ENCODE results near the gene F8A3.
"Not testable (repeated sequence)": the region's sequence is repeated elsewhere in the genome, so short reads cannot be mapped to it uniquely, and the experiment has no call there.

Gene F8A3

DNA sequence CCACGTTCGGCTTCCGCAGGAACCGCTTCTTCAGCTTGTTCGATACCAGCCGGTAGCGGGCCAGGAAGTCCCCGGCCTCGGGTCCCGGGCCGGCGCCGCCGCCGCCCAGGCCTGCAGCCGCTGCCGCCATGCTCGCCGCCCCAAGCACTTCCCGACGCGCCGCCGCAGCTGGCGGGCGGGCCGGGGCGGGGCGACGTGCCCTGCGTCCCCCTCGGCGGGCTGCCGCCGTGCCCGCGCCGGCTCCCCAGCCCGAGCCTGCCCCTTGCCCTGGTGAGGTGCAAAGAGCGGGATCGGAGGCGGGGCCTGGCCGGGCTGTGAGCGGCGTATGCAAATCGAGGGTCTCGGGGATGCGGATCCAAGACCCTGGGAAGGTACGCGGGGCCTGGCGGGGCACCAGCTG is at the start of gene F8A3:
TSS of gene F8A3 (minus strand) at position 150 of the 400 bp plus-strand sequence. CDS start at position 130, 20 bp downstream.
- not testable (repeated sequence) for H3K27ac ChIP-seq (ENCODE audit: low read length); H3K27me3 ChIP-seq (ENCODE audit: low read depth, low read length)

DNA sequence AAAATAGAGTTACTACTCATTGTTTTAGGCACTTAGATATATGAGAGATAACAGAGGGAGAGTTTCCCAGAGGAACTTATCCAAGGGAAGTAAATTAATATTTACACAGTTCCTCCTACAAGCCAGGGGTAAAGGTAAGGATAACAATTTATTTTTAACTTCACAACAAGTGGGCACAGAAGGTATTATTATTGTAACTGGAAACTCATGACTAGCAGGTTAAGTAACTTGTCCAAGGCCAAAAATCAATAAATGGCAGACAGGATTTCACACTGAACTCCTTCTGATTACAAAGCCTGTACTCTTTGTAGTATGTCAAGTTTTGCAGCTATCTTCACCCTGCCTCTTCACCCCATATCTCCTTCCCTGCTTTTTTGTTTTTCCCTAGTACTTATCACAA is 46.9 kb upstream of the F8A3 start:
- H3K4me1 ChIP-seq (ENCODE audit: control insufficient read depth in 1 of 2, insufficient read depth in 2 of 2, low read length in 2 of 2): no peaks in the 10 kb centered on the region
- H3K4me3 ChIP-seq (ENCODE audit: low read depth in 1 of 2, low read length in 2 of 2): no peak overlapping the region
- no peaks in the 10 kb centered on the region for H3K9me3 ChIP-seq (ENCODE audit: control insufficient read depth in 1 of 2, low read length in 2 of 2)
- H3K27me3 ChIP-seq (ENCODE audit: low read depth, low read length): no peaks in the 10 kb centered on the region
- no peak overlapping the region for H3K27ac ChIP-seq (ENCODE audit: low read length)
- peaks cover 0 to 9% of the 10 kb centered on the region in 2 donors for H3K36me3 ChIP-seq (ENCODE audit: control insufficient read depth in 1 of 2, insufficient read depth in 2 of 2, low read length in 2 of 2)

More for the DNA sequence above, at the start of gene F8A3:
- not testable (repeated sequence) for H3K9me3 ChIP-seq (ENCODE audit: control insufficient read depth in 1 of 2, low read length in 2 of 2); H3K36me3 ChIP-seq (ENCODE audit: control insufficient read depth in 1 of 2, insufficient read depth in 2 of 2, low read length in 2 of 2); H3K4me3 ChIP-seq (ENCODE audit: low read depth in 1 of 2, low read length in 2 of 2); H3K4me1 ChIP-seq (ENCODE audit: control insufficient read depth in 1 of 2, insufficient read depth in 2 of 2, low read length in 2 of 2)

DNA sequence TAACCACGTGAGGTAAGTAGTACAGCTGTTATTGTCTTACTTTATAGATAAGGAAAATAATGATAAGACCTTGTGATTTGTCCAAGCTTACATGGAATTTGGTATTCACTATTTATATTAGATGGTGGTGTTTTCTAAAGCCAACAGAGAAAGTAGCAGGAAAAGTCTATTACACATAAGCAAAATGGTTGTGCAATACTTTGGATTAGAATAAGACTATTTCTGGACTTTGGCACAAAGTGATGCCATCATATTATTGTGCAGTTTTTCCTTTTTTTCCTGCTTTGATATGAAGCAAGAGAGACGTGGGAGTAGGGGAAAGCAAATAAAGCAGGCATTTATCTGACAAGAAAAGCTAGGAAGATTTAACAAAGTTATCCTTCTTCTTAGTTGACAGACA is 36.7 kb upstream of the F8A3 start:
- not testable (repeated sequence) for H3K9me3 ChIP-seq (ENCODE audit: control insufficient read depth in 1 of 2, low read length in 2 of 2); H3K36me3 ChIP-seq (ENCODE audit: control insufficient read depth in 1 of 2, insufficient read depth in 2 of 2, low read length in 2 of 2); H3K27me3 ChIP-seq (ENCODE audit: low read depth, low read length); H3K4me3 ChIP-seq (ENCODE audit: low read depth in 1 of 2, low read length in 2 of 2); H3K27ac ChIP-seq (ENCODE audit: low read length); H3K4me1 ChIP-seq (ENCODE audit: control insufficient read depth in 1 of 2, insufficient read depth in 2 of 2, low read length in 2 of 2)

DNA sequence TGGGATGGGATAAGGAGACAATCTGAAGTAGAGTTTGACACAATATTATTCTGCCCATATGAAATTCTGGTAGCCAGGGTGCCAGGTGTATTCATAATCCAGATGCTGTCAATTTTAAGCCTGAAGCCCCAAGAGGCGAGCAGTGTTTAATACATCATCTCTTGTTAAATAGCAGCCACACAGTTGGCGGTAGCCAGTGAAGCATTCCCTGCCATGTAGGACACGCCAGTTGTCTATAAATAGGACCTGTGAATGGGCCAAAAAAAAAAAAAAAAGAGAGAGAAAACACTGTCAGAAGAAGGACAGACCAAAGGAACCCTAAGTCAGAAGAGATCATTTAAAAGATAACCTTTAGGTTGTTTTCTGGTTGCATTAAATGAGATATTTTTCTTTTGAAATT is 33.0 kb upstream of the F8A3 start:
- not testable (repeated sequence) for H3K9me3 ChIP-seq (ENCODE audit: control insufficient read depth in 1 of 2, low read length in 2 of 2); H3K27me3 ChIP-seq (ENCODE audit: low read depth, low read length); H3K36me3 ChIP-seq (ENCODE audit: control insufficient read depth in 1 of 2, insufficient read depth in 2 of 2, low read length in 2 of 2); H3K4me3 ChIP-seq (ENCODE audit: low read depth in 1 of 2, low read length in 2 of 2); H3K27ac ChIP-seq (ENCODE audit: low read length); H3K4me1 ChIP-seq (ENCODE audit: control insufficient read depth in 1 of 2, insufficient read depth in 2 of 2, low read length in 2 of 2)

DNA sequence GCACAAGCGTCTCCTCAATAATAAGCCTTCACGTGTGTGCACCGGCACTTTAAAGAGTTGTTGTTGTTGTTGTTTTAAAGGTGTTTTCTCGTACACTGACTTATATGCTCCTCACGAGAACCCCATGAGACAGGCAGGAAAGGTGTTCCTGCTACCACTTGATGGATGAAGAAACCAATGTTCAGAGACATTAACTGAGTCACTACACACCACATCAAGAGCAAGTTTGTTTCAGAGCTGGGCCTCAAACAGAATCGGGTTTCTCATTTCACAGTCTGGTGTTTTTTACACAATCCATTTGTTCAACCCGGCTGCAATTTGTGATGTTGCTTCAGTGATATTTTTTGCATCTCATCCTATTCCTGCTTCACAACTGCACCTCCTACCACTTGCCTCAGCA is 18.7 kb upstream of the F8A3 start:
- H3K27me3 ChIP-seq (ENCODE audit: low read depth, low read length); H3K27ac ChIP-seq (ENCODE audit: low read length); H3K9me3 ChIP-seq (ENCODE audit: control insufficient read depth in 1 of 2, low read length in 2 of 2); H3K4me3 ChIP-seq (ENCODE audit: low read depth in 1 of 2, low read length in 2 of 2); H3K4me1 ChIP-seq (ENCODE audit: control insufficient read depth in 1 of 2, insufficient read depth in 2 of 2, low read length in 2 of 2); H3K36me3 ChIP-seq (ENCODE audit: control insufficient read depth in 1 of 2, insufficient read depth in 2 of 2, low read length in 2 of 2): not testable (repeated sequence)

DNA sequence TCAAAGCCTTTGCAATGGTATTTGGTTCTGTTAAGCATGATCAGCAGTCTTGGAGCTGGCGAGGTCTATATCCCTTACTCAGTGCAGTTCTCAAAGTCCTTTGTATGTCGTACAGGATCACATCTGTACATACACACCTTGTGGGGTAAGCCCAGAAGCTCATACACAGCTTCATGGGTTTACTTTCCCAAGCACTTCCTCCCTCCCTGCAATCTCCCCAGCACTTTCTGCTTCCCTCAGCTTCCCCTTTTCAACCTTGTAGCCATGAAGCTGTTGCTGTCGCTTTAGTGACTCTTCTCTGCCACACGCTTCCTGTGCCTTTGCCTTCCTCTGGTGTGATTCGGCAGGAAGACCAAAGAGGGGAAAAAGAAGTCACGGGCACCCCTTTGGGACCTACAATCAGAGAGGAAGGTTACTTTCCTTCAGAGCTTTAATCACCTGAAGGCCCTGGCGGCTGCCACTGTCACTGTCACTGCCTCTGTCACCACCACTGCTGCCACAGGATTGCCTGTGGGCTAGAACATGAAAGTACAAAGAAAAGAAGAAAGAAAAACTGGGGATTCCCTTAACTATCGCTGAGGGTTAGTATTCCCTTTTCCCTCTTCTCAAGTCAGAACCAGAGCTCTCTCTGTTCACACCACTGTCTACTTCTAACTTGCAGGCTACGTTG is 8.0 kb upstream of the F8A3 start:
- not testable (repeated sequence) for H3K4me3 ChIP-seq (ENCODE audit: low read depth in 1 of 2, low read length in 2 of 2)

DNA sequence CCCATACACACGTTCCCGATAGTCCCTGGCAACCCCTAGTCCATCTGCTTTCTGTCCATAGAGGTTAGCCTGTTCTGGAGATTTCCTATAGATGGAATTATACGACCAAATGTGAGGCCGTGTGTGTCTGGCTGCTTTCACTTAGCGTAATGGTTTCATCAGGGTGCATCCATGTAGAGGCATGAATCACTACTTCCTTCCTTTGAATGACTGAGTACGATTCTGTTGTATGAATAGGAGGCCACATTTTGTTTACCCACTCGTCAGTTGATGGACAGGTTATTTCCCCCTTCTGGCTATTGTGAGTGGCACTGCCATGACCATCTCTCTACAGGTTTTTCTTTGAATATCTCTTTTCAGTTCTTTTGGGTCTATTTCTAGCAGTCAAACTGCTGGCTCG is 2.1 kb upstream of the F8A3 start:
- H3K27ac ChIP-seq (ENCODE audit: low read length); H3K27me3 ChIP-seq (ENCODE audit: low read depth, low read length); H3K4me1 ChIP-seq (ENCODE audit: control insufficient read depth in 1 of 2, insufficient read depth in 2 of 2, low read length in 2 of 2); H3K9me3 ChIP-seq (ENCODE audit: control insufficient read depth in 1 of 2, low read length in 2 of 2); H3K4me3 ChIP-seq (ENCODE audit: low read depth in 1 of 2, low read length in 2 of 2); H3K36me3 ChIP-seq (ENCODE audit: control insufficient read depth in 1 of 2, insufficient read depth in 2 of 2, low read length in 2 of 2): not testable (repeated sequence)

More for the DNA sequence above, 8.0 kb upstream of the F8A3 start:
- H3K27me3 ChIP-seq (ENCODE audit: low read depth, low read length); H3K36me3 ChIP-seq (ENCODE audit: control insufficient read depth in 1 of 2, insufficient read depth in 2 of 2, low read length in 2 of 2); H3K9me3 ChIP-seq (ENCODE audit: control insufficient read depth in 1 of 2, low read length in 2 of 2); H3K27ac ChIP-seq (ENCODE audit: low read length); H3K4me1 ChIP-seq (ENCODE audit: control insufficient read depth in 1 of 2, insufficient read depth in 2 of 2, low read length in 2 of 2): not testable (repeated sequence)

DNA sequence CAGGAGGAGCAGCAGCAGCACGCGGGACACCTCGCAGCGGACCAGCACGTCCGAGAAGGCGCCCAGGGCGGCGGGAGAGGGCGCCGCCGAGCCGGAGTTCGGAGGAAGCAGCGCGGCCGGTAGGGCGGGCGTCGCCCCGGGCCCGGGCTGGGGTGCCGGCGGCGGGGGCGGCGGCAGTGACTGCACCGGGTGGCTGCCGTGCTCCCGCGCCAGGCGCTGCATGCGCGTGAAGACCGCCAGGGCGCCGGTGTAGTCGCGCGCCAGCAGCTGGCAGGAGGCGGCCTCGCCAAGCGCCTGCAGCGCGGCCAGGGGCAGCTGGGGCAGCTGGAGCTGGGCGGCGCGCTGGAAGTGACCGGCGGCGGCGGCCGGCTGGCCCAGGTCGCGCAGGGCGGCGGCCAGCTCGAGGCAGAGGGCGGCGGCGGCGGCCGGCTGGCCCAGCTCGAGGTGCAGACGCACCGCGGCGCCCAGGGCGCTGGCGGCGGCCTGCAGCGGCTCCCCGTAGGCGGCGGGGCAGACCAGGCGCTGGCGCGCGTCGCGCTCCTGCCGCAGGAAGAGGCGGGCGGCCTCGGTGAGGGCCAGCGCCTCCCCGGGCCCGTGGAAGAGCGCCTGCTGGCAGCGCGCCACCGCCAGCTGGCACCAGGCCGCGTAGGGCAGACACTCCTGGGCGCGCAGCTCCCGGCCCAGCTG is 516 bp downstream of the F8A3 start:
- not testable (repeated sequence) for H3K9me3 ChIP-seq (ENCODE audit: control insufficient read depth in 1 of 2, low read length in 2 of 2); H3K36me3 ChIP-seq (ENCODE audit: control insufficient read depth in 1 of 2, insufficient read depth in 2 of 2, low read length in 2 of 2); H3K4me1 ChIP-seq (ENCODE audit: control insufficient read depth in 1 of 2, insufficient read depth in 2 of 2, low read length in 2 of 2); H3K27ac ChIP-seq (ENCODE audit: low read length); H3K27me3 ChIP-seq (ENCODE audit: low read depth, low read length); H3K4me3 ChIP-seq (ENCODE audit: low read depth in 1 of 2, low read length in 2 of 2)

DNA sequence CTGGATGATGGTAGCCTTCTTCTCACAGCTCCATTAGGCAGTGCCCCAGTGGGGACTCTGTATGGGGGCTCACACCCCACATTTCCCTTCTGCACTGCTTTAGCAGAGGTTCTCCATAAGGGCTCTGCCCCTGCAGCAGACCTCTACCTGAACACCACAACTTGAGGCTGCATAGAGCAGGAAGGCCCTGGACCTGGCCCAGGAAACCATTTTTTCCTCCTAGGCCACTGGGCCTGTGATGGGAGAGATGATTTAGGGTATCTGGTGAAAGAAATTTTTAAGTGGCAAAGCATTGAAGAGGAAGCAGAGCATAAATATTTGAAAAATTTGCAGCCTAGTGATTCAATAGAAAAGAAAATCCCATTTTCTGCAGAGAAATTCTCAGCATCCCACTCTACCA is 17.3 kb downstream of the F8A3 start:
- no peaks in the 10 kb centered on the region for H3K9me3 ChIP-seq (ENCODE audit: control insufficient read depth in 1 of 2, low read length in 2 of 2)
- H3K27me3 ChIP-seq (ENCODE audit: low read depth, low read length): no peaks in the 10 kb centered on the region
- H3K27ac ChIP-seq (ENCODE audit: low read length): no peak overlapping the region
- H3K4me1 ChIP-seq (ENCODE audit: control insufficient read depth in 1 of 2, insufficient read depth in 2 of 2, low read length in 2 of 2): no peaks in the 10 kb centered on the region
- H3K4me3 ChIP-seq (ENCODE audit: low read depth in 1 of 2, low read length in 2 of 2): no peak overlapping the region
- no peaks in the 10 kb centered on the region for H3K36me3 ChIP-seq (ENCODE audit: control insufficient read depth in 1 of 2, insufficient read depth in 2 of 2, low read length in 2 of 2)

DNA sequence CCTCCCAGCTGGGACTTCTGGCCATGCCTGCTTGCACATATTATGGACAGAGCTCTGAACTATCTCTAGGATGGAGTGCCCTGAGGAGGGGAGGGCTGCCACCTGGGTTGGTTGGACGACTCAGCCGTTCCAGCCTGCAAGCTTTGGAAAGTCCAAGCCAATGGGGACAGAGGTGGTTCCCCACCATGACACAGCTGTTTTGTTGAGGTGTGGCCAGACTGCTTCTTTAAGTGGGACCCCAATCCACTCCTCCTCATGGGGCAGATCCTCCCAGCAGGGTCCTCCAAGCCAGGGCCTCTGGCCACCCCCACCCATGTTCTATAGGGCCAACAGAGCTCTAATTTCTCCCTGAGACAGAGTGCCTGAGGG is 22.7 kb downstream of the F8A3 start:
- H3K4me1 ChIP-seq (ENCODE audit: control insufficient read depth in 1 of 2, insufficient read depth in 2 of 2, low read length in 2 of 2): no peaks in the 10 kb centered on the region
- H3K9me3 ChIP-seq (ENCODE audit: control insufficient read depth in 1 of 2, low read length in 2 of 2): no peaks in the 10 kb centered on the region
- H3K4me3 ChIP-seq (ENCODE audit: low read depth in 1 of 2, low read length in 2 of 2): no peak overlapping the region
- no peaks in the 10 kb centered on the region for H3K27me3 ChIP-seq (ENCODE audit: low read depth, low read length)
- no peak overlapping the region for H3K27ac ChIP-seq (ENCODE audit: low read length)
- H3K36me3 ChIP-seq (ENCODE audit: control insufficient read depth in 1 of 2, insufficient read depth in 2 of 2, low read length in 2 of 2): no peaks in the 10 kb centered on the region

DNA sequence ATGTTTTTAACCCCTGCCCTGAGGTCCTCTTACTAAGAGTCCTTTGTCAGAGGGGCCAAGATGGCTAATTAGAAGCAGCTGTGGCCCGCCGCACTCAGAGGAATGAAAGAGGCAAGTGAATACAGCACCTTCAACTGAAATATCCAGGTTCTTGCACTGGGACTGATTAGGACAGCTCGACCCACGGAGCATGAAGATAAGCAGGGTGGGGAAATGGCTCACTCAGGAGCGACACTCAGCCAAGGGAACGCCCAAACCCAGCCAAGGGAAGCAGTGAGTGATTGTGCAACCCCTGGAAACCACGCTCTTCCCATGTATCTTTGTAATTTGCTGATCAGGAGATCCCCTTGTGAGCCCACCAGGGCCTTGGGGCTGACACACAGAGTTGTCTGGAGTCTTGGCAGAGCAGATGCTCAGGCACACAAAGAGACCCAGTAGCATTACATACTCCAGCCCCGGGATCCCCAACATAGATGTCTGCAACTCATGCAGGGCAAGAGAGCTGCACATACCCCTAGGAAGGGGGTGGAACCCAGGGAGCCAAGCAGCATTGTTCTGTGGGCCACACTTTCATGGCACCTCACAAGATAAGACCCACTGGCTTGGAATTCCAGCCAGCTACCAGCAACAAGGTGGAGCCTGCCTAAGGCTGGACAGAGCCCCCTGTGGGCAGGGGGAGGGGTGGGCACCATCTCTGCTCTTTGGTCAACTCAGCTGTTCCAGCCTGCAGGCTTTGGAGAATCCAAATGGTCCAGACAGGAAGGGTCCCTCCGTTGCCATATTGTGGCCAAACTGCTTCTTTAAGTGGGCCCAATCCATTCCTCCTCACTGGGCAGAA is 23.3 kb downstream of the F8A3 start:
- H3K36me3 ChIP-seq (ENCODE audit: control insufficient read depth in 1 of 2, insufficient read depth in 2 of 2, low read length in 2 of 2): no peaks in the 10 kb centered on the region
- H3K4me1 ChIP-seq (ENCODE audit: control insufficient read depth in 1 of 2, insufficient read depth in 2 of 2, low read length in 2 of 2): no peaks in the 10 kb centered on the region
- no peaks in the 10 kb centered on the region for H3K9me3 ChIP-seq (ENCODE audit: control insufficient read depth in 1 of 2, low read length in 2 of 2)
- no peak overlapping the region for H3K4me3 ChIP-seq (ENCODE audit: low read depth in 1 of 2, low read length in 2 of 2)
- no peaks in the 10 kb centered on the region for H3K27me3 ChIP-seq (ENCODE audit: low read depth, low read length)
- H3K27ac ChIP-seq (ENCODE audit: low read length): no peak overlapping the region

All from muscle layer of duodenum (tissue), 2 donors.